ENCODE measurements around the gene SLC52A3.

SLC52A3 gene

DNA sequence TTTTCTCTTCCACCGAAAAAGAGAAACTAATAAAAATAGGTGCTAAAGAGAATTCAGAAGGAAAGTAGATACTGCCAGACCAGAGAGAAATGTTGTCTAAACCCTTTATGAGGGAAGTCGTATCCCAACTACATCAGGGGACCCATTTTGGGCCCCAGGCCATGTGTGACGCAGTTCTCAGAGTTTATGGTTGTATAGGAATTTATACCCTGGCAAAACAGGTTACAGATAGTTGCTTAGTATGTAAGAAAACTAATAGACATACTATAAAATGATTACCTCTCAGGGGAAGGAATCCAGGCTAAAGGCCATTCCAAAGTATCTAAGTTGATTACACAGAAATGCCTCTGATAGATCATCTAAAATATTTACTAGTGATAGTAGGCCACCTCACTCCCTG, 28.6 kb upstream of the SLC52A3 start:
- Histone ChIP-seq H3K4me1 (ENCODE audit: control insufficient read depth, insufficient read depth, low read length) (no peaks in the 10 kb centered on the region), H3K27ac (ENCODE audit: insufficient read depth, low read depth, low read length, poor library complexity, severe bottlenecking) (no peak overlapping the region), H3K4me3 (ENCODE audit: insufficient read depth, low read depth, low read length) (no peak overlapping the region), H3K27me3 (ENCODE audit: control insufficient read depth, insufficient read depth, low read length, poor library complexity, severe bottlenecking) (no peaks in the 10 kb centered on the region), H3K9me3 (ENCODE audit: control insufficient read depth, low read length) (no peaks in the 10 kb centered on the region), H3K36me3 (ENCODE audit: control insufficient read depth, insufficient read depth, low read length) (no peaks in the 10 kb centered on the region)
- 91 to 94% methylated on average over 1 to 3 of the region's 3 CpGs for WGBS, 2 experiments

DNA sequence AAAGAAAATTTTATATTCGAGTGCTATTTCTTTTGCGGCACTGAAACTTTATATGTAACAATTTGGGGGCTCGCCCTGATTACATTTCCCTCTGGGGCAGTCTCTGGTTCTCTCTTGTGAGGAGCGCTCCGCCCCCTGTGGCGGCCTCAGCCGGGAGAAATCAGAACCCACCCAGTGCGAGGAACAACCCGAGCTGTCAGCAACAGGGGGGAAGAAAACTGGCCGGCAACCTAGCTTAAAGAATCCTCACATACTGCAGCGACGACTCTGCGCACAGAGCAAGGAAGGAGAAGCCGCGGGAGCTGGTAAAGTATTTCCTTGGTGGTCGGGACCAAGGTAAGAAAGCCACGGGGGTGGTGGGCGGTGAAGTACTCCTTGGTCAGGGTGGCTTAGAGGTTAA, 23.9 kb upstream of the SLC52A3 start:
- no peaks in the 10 kb centered on the region for H3K36me3 ChIP-seq (ENCODE audit: control insufficient read depth, insufficient read depth, low read length)
- H3K4me3 ChIP-seq (ENCODE audit: insufficient read depth, low read depth, low read length): no peak overlapping the region
- no peaks in the 10 kb centered on the region for H3K4me1 ChIP-seq (ENCODE audit: control insufficient read depth, insufficient read depth, low read length)
- H3K9me3 ChIP-seq (ENCODE audit: control insufficient read depth, low read length): no peaks in the 10 kb centered on the region
- H3K27me3 ChIP-seq (ENCODE audit: control insufficient read depth, insufficient read depth, low read length, poor library complexity, severe bottlenecking): no peaks in the 10 kb centered on the region
- H3K27ac ChIP-seq (ENCODE audit: insufficient read depth, low read depth, low read length, poor library complexity, severe bottlenecking): no peak overlapping the region
- 86 to 88% methylated on average over 18 of the region's 18 CpGs for WGBS, 2 experiments

DNA sequence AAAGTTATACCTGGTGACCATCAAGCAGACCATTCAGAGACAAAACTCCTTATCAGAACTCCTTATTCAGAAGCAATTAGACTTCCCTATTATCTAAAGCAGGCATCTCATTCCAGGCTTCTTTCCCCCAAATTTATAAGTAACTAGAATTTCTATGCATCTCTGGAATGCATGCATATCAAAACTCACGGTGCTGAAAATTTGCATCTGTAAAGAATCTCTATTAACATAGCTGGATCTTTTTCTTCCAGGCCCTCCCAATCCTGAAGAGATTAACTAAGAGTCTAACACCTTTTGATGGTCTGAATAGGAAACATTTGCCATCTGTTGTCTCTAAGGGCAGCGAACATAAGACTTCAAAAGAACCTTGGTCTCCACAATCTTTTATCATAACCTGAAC, 22.8 kb upstream of the SLC52A3 start:
- no peak overlapping the region for H3K4me3 ChIP-seq (ENCODE audit: insufficient read depth, low read depth, low read length)
- 49 to 51% methylated on average over 2 of the region's 2 CpGs for WGBS, 2 experiments
- no peaks in the 10 kb centered on the region for H3K4me1 ChIP-seq (ENCODE audit: control insufficient read depth, insufficient read depth, low read length)
- no peak overlapping the region for H3K27ac ChIP-seq (ENCODE audit: insufficient read depth, low read depth, low read length, poor library complexity, severe bottlenecking)
- H3K36me3 ChIP-seq (ENCODE audit: control insufficient read depth, insufficient read depth, low read length): no peaks in the 10 kb centered on the region
- H3K9me3 ChIP-seq (ENCODE audit: control insufficient read depth, low read length): no peaks in the 10 kb centered on the region
- no peaks in the 10 kb centered on the region for H3K27me3 ChIP-seq (ENCODE audit: control insufficient read depth, insufficient read depth, low read length, poor library complexity, severe bottlenecking)

DNA sequence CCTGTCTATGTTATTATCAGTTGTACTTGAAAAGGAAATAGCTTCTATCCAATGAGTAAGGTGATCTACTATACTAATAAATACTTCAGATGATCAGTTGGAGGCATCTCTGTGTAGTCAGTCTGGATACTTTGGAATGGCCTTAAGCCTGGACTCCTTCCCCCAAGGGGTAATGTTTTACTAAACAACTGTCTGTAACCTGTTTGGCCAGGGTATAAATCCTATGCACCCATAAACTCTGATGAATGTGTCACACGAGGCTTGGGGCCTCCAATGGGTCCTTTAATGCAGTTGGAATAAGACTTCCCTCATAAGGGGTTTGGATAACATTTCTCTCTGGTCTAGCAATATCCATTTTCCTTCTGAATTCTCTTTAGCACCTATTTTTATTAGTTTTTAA, 19.5 kb upstream of the SLC52A3 start:
- Histone ChIP-seq H3K27me3 (ENCODE audit: control insufficient read depth, insufficient read depth, low read length, poor library complexity, severe bottlenecking) (no peaks in the 10 kb centered on the region), H3K4me3 (ENCODE audit: insufficient read depth, low read depth, low read length) (no peak overlapping the region), H3K9me3 (ENCODE audit: control insufficient read depth, low read length) (no peaks in the 10 kb centered on the region), H3K36me3 (ENCODE audit: control insufficient read depth, insufficient read depth, low read length) (no peaks in the 10 kb centered on the region), H3K27ac (ENCODE audit: insufficient read depth, low read depth, low read length, poor library complexity, severe bottlenecking) (no peak overlapping the region), H3K4me1 (ENCODE audit: control insufficient read depth, insufficient read depth, low read length) (no peaks in the 10 kb centered on the region)
- 75 to 88% methylated on average over 1 of the region's 1 CpG for WGBS, 2 experiments

DNA sequence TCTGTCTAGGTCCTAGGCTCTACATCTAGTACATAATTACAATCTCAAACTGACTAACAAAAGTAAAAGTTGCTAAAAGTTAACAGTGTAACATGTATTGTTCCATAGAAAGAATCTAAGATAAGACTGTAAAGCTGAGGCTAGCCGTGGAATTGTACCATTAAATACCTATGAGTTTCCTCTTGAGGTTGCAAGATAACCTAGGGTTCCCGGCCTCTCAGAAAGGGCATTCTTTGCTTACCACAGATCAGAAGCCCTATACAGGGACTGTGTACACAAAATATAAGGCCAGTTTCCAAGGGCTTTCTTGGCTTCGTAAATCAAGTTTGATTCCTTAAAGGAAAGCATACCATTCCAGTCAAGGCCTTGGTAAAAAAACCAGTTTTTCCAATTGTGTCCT, 11.5 kb upstream of the SLC52A3 start:
- H3K27ac ChIP-seq (ENCODE audit: insufficient read depth, low read depth, low read length, poor library complexity, severe bottlenecking): no peak overlapping the region
- H3K4me3 ChIP-seq (ENCODE audit: insufficient read depth, low read depth, low read length): no peak overlapping the region
- H3K27me3 ChIP-seq (ENCODE audit: control insufficient read depth, insufficient read depth, low read length, poor library complexity, severe bottlenecking): no peaks in the 10 kb centered on the region
- H3K4me1 ChIP-seq (ENCODE audit: control insufficient read depth, insufficient read depth, low read length): no peaks in the 10 kb centered on the region
- 86 to 98% methylated on average over 3 of the region's 3 CpGs for WGBS, 2 experiments
- H3K9me3 ChIP-seq (ENCODE audit: control insufficient read depth, low read length): no peaks in the 10 kb centered on the region
- no peaks in the 10 kb centered on the region for H3K36me3 ChIP-seq (ENCODE audit: control insufficient read depth, insufficient read depth, low read length)

DNA sequence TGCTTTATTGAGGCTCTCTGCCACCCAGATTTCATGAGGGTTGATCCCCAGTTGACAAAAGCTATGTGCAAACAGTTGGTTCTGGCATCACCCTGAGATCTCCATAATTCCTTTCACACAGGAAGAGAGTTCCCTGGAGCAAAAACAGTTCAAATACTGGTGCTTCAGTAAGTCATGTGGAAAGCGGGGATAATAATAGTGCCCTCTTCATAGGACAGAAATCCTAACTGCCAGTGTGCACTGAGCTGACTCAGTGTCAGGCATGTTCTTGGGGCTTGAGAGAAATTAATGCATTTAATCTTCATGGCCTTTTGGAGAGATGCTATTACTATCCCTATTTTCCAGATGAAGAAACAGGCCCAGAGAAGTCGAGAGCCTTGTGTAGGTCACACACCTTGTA, 7.9 kb upstream of the SLC52A3 start:
- no peaks in the 10 kb centered on the region for H3K4me1 ChIP-seq (ENCODE audit: control insufficient read depth, insufficient read depth, low read length)
- no peaks in the 10 kb centered on the region for H3K27me3 ChIP-seq (ENCODE audit: control insufficient read depth, insufficient read depth, low read length, poor library complexity, severe bottlenecking)
- H3K4me3 ChIP-seq (ENCODE audit: insufficient read depth, low read depth, low read length): no peak overlapping the region
- no peaks in the 10 kb centered on the region for H3K9me3 ChIP-seq (ENCODE audit: control insufficient read depth, low read length)
- H3K36me3 ChIP-seq (ENCODE audit: control insufficient read depth, insufficient read depth, low read length): no peaks in the 10 kb centered on the region
- WGBS, 2 experiments: 93 to 94% methylated on average over 2 of the region's 2 CpGs
- H3K27ac ChIP-seq (ENCODE audit: insufficient read depth, low read depth, low read length, poor library complexity, severe bottlenecking): no peak overlapping the region

DNA sequence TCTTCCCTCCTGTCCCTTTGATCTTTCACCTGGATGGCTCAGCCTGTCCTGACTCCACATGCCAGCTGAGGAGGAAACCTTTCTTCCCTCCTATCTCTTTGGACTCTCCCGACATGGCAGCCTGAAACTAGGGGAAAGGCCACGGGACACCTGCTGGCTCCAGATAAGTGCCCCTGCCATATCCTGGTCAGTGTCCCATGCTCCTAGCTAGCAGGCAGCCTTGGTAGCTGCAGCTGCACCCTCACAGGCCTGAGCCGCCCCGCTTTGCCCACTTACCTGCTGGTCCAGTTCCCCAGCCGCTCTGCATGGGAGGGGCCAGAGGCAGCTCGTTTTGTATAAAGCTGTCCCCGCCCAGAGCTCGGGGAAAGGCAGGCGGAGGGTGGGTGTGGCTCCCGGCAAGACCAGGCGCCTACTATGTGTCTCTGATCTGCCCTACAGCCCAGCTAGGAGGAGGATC, 7.4 kb upstream of the SLC52A3 start:
- H3K4me1 ChIP-seq (ENCODE audit: control insufficient read depth, insufficient read depth, low read length): no peaks in the 10 kb centered on the region
- 47% methylated on average over 11 of the region's 11 CpGs for WGBS, 2 experiments
- H3K27me3 ChIP-seq (ENCODE audit: control insufficient read depth, insufficient read depth, low read length, poor library complexity, severe bottlenecking): no peaks in the 10 kb centered on the region
- no peaks in the 10 kb centered on the region for H3K9me3 ChIP-seq (ENCODE audit: control insufficient read depth, low read length)
- no peak overlapping the region for H3K27ac ChIP-seq (ENCODE audit: insufficient read depth, low read depth, low read length, poor library complexity, severe bottlenecking)
- H3K36me3 ChIP-seq (ENCODE audit: control insufficient read depth, insufficient read depth, low read length): no peaks in the 10 kb centered on the region
- H3K4me3 ChIP-seq (ENCODE audit: insufficient read depth, low read depth, low read length): no peak overlapping the region

DNA sequence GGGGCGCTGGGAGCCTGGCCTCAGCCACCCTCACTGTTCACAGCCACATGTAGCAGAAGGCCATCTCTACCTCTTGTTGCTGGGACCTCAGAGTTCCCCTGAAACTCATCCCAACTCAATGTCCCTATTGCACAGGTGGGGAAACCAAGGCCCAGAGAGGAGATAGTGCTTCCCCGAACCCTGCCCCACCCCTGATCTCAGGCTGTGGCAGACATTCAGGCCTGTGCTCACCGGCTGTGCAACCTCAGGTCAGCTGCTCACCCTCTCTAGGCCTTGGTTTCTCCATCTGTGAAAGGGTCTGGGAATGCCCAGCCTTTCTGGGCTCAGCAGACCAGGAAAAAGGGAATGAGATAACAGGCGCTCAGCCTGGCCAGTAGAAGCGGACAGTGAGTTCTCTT, 6.4 kb upstream of the SLC52A3 start:
- H3K4me3 ChIP-seq (ENCODE audit: insufficient read depth, low read depth, low read length): no peak overlapping the region
- no peaks in the 10 kb centered on the region for H3K4me1 ChIP-seq (ENCODE audit: control insufficient read depth, insufficient read depth, low read length)
- no peaks in the 10 kb centered on the region for H3K36me3 ChIP-seq (ENCODE audit: control insufficient read depth, insufficient read depth, low read length)
- no peaks in the 10 kb centered on the region for H3K27me3 ChIP-seq (ENCODE audit: control insufficient read depth, insufficient read depth, low read length, poor library complexity, severe bottlenecking)
- H3K27ac ChIP-seq (ENCODE audit: insufficient read depth, low read depth, low read length, poor library complexity, severe bottlenecking): no peak overlapping the region
- no peaks in the 10 kb centered on the region for H3K9me3 ChIP-seq (ENCODE audit: control insufficient read depth, low read length)
- WGBS, 2 experiments: 91 to 93% methylated on average over 5 of the region's 5 CpGs

DNA sequence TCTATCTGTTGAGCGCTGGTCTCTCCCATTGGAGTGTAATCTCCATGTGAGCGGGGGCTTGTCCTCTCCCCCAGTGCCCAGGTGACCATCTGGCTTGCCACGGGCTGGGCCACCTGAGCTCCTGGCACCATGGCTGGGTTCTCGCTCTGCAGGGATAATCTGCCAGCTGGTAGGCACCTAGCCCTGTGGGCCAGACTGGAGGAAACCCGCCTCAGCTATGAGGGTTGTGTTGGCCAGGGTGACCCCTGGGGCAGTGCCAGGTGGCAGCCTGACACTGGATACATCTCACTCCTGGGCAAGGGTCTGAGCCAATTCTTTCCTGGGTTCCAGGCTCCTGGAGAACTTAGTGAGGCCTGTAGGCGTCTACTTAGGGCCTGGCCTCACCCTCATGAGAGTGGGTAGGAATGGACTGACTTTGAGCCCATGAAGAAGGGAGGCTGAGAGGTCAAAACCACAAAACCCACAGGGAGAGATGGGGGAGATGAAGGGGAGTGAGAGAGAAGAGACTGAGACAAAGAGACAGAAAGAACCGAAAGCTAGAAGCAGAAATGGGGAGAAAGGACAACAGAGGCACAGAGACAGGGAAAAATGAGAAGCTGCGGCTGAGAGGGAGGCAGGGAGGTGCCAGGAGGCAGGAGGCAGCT, 5.8 kb upstream of the SLC52A3 start:
- Histone ChIP-seq H3K4me3 (ENCODE audit: insufficient read depth, low read depth, low read length) (no peak overlapping the region), H3K9me3 (ENCODE audit: control insufficient read depth, low read length) (no peaks in the 10 kb centered on the region), H3K27me3 (ENCODE audit: control insufficient read depth, insufficient read depth, low read length, poor library complexity, severe bottlenecking) (no peaks in the 10 kb centered on the region), H3K4me1 (ENCODE audit: control insufficient read depth, insufficient read depth, low read length) (no peaks in the 10 kb centered on the region), H3K36me3 (ENCODE audit: control insufficient read depth, insufficient read depth, low read length) (no peaks in the 10 kb centered on the region), H3K27ac (ENCODE audit: insufficient read depth, low read depth, low read length, poor library complexity, severe bottlenecking) (no peak overlapping the region)
- 95% methylated on average over 8 of the region's 8 CpGs for WGBS, 2 experiments

DNA sequence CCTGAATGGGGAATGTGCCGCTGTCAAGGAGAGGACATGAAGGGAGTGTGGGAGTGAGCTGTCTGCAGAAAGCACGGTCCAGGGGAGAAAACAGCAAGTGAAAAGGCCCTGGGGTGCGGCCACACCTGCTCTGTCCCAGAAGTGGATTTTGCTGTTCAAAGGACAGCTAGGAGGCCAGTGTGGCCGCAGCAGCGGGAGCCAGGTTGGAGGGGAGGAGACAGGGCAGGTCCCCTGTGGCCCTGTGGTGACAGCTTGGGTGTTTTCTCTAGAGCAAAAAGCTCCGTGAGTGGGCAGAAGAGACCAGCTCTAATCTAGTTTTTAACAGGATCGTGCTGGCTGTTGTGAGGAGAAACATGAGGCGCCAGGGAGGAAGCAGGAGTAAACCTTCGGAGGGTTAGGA, 4.5 kb upstream of the SLC52A3 start:
- Histone ChIP-seq H3K27me3 (ENCODE audit: control insufficient read depth, insufficient read depth, low read length, poor library complexity, severe bottlenecking) (no peaks in the 10 kb centered on the region), H3K9me3 (ENCODE audit: control insufficient read depth, low read length) (no peaks in the 10 kb centered on the region), H3K4me3 (ENCODE audit: insufficient read depth, low read depth, low read length) (no peak overlapping the region), H3K27ac (ENCODE audit: insufficient read depth, low read depth, low read length, poor library complexity, severe bottlenecking) (no peak overlapping the region), H3K36me3 (ENCODE audit: control insufficient read depth, insufficient read depth, low read length) (no peaks in the 10 kb centered on the region), H3K4me1 (ENCODE audit: control insufficient read depth, insufficient read depth, low read length) (no peaks in the 10 kb centered on the region)
- WGBS, 2 experiments: 81 to 90% methylated on average over 8 to 9 of the region's 9 CpGs

All from ectodermal cell (in vitro differentiated cells).